ENCODE results near the gene WNT7B. TPM values are rescaled to one million over a fixed set of nuclear protein-coding genes. Genes with fewer than 3 reads are reported as not detected.

The WNT7B gene
- total and polyA plus RNA-seq, 2 of the 8 experiments (the other 6 are each of a cell fraction or from before 2014, with no cell fraction given), result 0.14 to 0.24 TPM

GRCh38 chr22:46013460-46014416 lies 36.8 kb upstream of the WNT7B start (continued):
- peak; percentile 68 for TF ChIP-seq PHF8 (conservative IDR thresholded peaks at IDR 0.05; ENCODE audit: low read depth, low read length)
- TF ChIP-seq GTF2F1 (IDR thresholded peaks at IDR 0.05; ENCODE audit: borderline replicate concordance, low read depth, low read length), result 0 out of 2 replicates have a peak, but pooled peaks have one; percentile 11
- no peak for TF ChIP-seq SRF (IDR thresholded peaks at IDR 0.05; ENCODE audit: low read depth, low read length)
- peak; percentile 68 for TF ChIP-seq JUND (IDR thresholded peaks at IDR 0.05; ENCODE audit: low read length)
- no peak for TF ChIP-seq SUZ12 (IDR thresholded peaks at IDR 0.05; ENCODE audit: low read length)
- TF ChIP-seq RFX5 (IDR thresholded peaks at IDR 0.05; ENCODE audit: borderline replicate concordance, low read depth, low read length), result no peak
- TF ChIP-seq CBX5 (IDR thresholded peaks at IDR 0.05; ENCODE audit: low read depth, low read length), result no peak
- TF ChIP-seq HDAC6 (IDR thresholded peaks at IDR 0.05; ENCODE audit: low read depth, low read length), result no peak
- TF ChIP-seq SP4 (IDR thresholded peaks at IDR 0.05; ENCODE audit: low read length), result no peak
- no peak for TF ChIP-seq KDM1A (IDR thresholded peaks at IDR 0.05; ENCODE audit: borderline replicate concordance, low read length)
- TF ChIP-seq CTBP2 (IDR thresholded peaks at IDR 0.05; ENCODE audit: borderline replicate concordance, insufficient read depth, insufficient read length, low read length), result no peak
